ENCODE results near the gene ZBTB20.

The ZBTB20 gene

DNA sequence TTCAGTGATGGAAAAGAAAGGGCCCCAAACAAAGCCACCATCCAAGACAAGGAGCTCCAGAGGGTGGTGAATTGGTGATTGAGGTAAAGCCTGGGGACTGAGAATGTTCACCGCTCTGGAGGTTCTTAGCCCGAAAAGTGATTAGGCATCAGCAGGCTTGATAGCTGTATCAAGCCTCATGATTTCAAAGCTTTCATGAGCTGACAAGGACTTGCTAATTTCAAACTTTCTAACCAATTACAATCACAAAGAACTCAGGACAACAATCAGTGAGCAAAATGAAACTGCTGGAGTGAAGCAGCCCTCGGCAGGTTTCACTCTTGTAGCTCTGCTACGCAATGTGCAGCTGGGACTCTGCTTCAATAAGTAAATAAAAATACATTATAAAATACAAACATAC, 461.9 kb downstream of the ZBTB20 start:
- TF ChIP-seq TAF1 (IDR thresholded peaks at IDR 0.05; ENCODE audit: borderline replicate concordance, insufficient read depth, low read length) = no peak
- no peak for TF ChIP-seq POLR2AphosphoS5 (IDR thresholded peaks at IDR 0.05; ENCODE audit: low read depth, low read length)
- TF ChIP-seq, protein P1, sequence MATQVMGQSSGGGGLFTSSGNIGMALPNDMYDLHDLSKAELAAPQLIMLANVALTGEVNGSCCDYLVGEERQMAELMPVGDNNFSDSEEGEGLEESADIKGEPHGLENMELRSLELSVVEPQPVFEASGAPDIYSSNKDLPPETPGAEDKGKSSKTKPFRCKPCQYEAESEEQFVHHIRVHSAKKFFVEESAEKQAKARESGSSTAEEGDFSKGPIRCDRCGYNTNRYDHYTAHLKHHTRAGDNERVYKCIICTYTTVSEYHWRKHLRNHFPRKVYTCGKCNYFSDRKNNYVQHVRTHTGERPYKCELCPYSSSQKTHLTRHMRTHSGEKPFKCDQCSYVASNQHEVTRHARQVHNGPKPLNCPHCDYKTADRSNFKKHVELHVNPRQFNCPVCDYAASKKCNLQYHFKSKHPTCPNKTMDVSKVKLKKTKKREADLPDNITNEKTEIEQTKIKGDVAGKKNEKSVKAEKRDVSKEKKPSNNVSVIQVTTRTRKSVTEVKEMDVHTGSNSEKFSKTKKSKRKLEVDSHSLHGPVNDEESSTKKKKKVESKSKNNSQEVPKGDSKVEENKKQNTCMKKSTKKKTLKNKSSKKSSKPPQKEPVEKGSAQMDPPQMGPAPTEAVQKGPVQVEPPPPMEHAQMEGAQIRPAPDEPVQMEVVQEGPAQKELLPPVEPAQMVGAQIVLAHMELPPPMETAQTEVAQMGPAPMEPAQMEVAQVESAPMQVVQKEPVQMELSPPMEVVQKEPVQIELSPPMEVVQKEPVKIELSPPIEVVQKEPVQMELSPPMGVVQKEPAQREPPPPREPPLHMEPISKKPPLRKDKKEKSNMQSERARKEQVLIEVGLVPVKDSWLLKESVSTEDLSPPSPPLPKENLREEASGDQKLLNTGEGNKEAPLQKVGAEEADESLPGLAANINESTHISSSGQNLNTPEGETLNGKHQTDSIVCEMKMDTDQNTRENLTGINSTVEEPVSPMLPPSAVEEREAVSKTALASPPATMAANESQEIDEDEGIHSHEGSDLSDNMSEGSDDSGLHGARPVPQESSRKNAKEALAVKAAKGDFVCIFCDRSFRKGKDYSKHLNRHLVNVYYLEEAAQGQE (IDR thresholded peaks at IDR 0.05; ENCODE audit: insufficient read depth in 1 of 2, low read depth in 2 of 2, low read length in 2 of 2) = no peak
- TF ChIP-seq SIN3A (IDR thresholded peaks at IDR 0.05; ENCODE audit: borderline replicate concordance, insufficient read depth, low read length) = no peak
- TF ChIP-seq FOXP2 (optimal IDR thresholded peaks at IDR 0.05; ENCODE audit: borderline replicate concordance, extremely low read depth, extremely low read length, insufficient read depth) = no peak

DNA sequence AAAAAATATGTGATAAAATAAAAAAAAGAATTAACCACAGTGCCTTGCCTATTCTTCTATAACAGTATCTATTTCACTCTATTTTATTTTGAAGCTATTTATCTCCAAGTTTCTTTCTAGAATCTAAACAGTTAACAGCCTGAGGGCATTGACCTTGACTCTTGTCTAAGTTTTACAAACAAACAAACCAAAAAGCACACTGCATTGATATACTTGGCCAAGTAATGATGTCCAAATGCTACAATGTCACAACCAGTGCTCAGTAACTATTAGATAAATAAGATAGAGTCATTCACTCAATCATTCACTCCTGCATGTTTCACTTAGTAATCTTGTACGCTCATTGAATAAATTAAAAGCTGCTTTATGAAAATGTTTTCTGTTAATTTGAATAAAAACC, 466.8 kb downstream of the ZBTB20 start:
- TF ChIP-seq POLR2AphosphoS5 (IDR thresholded peaks at IDR 0.05; ENCODE audit: low read depth, low read length) (no peak), FOXP2 (optimal IDR thresholded peaks at IDR 0.05; ENCODE audit: borderline replicate concordance, extremely low read depth, extremely low read length, insufficient read depth) (no peak), TAF1 (IDR thresholded peaks at IDR 0.05; ENCODE audit: borderline replicate concordance, insufficient read depth, low read length) (no peak), SIN3A (IDR thresholded peaks at IDR 0.05; ENCODE audit: borderline replicate concordance, insufficient read depth, low read length) (no peak)
- TF ChIP-seq, protein P1 (IDR thresholded peaks at IDR 0.05; ENCODE audit: insufficient read depth in 1 of 2, low read depth in 2 of 2, low read length in 2 of 2) = no peak

DNA sequence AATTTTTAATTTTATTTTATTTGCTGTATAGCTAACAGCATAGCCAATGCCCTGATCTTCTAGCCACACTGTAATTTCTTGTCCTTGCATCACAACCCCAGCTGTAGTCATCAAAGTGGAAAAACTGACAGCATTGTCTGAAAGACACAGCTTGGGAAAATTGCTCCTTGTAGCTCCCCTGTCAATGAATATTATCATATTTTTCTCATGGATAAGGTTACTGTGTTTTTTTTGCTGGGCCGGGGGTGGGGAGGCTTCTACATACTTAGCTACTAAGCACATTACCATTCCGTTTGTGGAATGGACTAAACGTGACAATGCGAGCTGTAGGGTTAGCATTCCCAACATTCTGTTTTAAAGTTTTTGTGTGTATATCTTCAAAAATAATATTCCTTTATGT, 472.0 kb downstream of the ZBTB20 start:
- TF ChIP-seq POLR2AphosphoS5 (IDR thresholded peaks at IDR 0.05; ENCODE audit: low read depth, low read length) (no peak), TAF1 (IDR thresholded peaks at IDR 0.05; ENCODE audit: borderline replicate concordance, insufficient read depth, low read length) (no peak), FOXP2 (optimal IDR thresholded peaks at IDR 0.05; ENCODE audit: borderline replicate concordance, extremely low read depth, extremely low read length, insufficient read depth) (no peak), SIN3A (IDR thresholded peaks at IDR 0.05; ENCODE audit: borderline replicate concordance, insufficient read depth, low read length) (no peak)
- TF ChIP-seq, protein P1 (IDR thresholded peaks at IDR 0.05; ENCODE audit: insufficient read depth in 1 of 2, low read depth in 2 of 2, low read length in 2 of 2) = no peak

DNA sequence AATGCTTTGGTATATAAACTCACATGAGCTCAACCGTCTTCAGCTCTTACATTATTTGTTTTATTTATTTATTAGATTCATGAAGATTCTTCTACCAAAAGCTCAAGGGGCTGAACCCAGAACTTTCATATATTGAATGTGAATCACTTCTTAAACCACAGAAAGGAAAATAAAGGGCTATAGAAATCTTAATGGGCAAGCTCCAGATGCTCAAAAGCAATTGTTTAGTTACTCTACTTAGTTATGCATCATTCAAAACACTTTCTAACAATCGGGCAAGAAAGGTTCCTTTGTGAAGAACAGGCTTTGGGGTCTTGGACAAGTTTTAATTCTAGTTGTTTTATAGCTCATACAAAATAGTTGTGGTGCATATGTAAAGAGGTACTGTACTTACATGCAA, 473.1 kb downstream of the ZBTB20 start:
- TF ChIP-seq, protein P1 (IDR thresholded peaks at IDR 0.05; ENCODE audit: insufficient read depth in 1 of 2, low read depth in 2 of 2, low read length in 2 of 2) = no peak
- TF ChIP-seq TAF1 (IDR thresholded peaks at IDR 0.05; ENCODE audit: borderline replicate concordance, insufficient read depth, low read length) = no peak
- TF ChIP-seq POLR2AphosphoS5 (IDR thresholded peaks at IDR 0.05; ENCODE audit: low read depth, low read length) = no peak
- TF ChIP-seq SIN3A (IDR thresholded peaks at IDR 0.05; ENCODE audit: borderline replicate concordance, insufficient read depth, low read length) = no peak
- no peak for TF ChIP-seq FOXP2 (optimal IDR thresholded peaks at IDR 0.05; ENCODE audit: borderline replicate concordance, extremely low read depth, extremely low read length, insufficient read depth)

DNA sequence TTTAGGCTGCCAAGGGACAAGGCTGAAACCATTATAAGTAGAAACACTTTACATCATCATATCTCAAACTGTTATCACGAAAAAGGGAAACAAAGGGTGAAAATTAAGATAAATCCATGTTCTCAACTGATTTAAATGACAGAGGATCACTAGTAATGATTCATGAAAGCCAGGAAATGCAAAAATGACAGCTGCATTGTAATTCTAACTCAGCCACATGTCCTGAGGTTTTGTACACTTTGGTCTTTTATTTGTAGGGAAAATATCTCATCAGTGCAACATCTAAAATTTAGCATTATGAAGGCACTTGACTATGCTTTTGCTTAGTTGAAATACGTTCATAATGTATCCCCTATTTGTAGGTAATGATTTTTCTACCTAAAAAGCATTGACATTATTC, 473.6 kb downstream of the ZBTB20 start:
- TF ChIP-seq POLR2AphosphoS5 (IDR thresholded peaks at IDR 0.05; ENCODE audit: low read depth, low read length) (no peak), TAF1 (IDR thresholded peaks at IDR 0.05; ENCODE audit: borderline replicate concordance, insufficient read depth, low read length) (no peak), FOXP2 (optimal IDR thresholded peaks at IDR 0.05; ENCODE audit: borderline replicate concordance, extremely low read depth, extremely low read length, insufficient read depth) (no peak), SIN3A (IDR thresholded peaks at IDR 0.05; ENCODE audit: borderline replicate concordance, insufficient read depth, low read length) (no peak)
- TF ChIP-seq, protein P1 (IDR thresholded peaks at IDR 0.05; ENCODE audit: insufficient read depth in 1 of 2, low read depth in 2 of 2, low read length in 2 of 2) = no peak
